NCI-H2029 (cell line): Measurements from ENCODE around the gene PTPN13.

Source experiments
- DNase-seq: peaks from one replicate; lab custom pipeline; 2025; lab: John Stamatoyannopoulos, UW

PTPN13 gene

DNA sequence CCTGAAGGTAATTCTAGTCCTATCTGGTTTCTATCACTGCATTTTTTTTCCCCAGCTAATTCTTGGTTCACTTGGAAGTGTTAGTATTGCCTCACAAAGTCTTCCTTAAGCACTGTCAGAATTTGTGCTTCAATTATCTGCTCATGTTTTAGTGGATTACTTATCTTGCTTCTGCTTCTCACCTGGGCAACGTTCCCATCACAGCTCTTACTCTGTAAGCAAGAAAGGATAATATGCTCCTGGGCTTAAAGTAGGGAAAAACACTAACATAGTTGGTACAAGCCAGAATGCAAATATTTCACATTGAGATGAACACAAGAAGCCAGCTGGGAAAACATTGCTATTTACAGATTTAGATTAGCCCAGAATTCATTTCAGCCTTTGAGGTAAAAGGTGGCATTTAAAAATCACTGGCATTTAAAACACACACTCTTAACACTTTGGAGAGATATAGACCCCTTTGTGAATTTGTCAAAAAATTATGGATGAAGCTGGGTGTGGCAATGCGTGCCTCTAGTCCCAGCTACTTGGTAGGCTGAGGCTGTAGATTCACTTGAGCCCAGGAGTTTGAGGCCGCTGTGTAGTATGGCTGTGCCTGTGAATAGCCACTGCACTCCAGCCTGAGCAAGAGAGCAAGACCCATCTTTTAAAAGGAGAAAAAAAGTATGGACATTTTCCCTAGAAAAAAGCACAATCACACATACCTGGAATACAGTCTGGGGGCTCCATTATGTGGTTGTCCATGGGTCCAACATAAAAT lies 6.6 kb upstream of the PTPN13 start:
- DNase-seq: no peak

DNA sequence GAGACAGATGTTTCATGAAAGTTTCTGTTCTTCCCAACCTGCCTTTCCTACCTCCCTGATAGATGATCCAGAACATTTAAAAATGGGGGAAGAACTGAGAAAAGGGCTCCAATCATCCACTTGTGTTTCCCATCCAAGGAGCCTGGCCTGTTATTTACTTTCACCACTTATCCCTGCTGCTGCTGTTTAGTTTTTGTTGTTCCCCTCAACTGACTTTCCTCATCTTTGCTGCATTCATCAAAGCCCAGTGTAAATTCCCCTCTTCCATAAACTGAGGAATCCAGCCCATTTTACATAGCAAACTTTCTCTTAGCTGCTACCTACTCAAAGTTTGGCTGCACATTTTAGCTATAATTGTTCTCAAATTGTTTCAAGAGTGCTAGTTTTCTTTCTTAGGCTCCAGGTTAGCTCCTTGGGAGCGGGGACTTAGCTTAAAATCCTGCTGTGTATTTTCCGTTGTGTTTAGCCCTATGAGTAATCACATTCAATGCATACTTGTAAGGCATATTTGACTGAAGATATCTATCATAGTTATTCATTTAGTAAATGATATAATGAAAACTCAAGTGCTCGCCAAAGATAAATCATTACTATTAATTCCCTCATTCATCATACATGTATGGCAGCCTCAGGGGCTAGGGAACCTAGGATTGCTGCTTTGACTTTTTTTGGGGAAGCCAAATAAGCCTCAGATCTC lies 1.4 kb upstream of the PTPN13 start:
- no peak for DNase-seq

GRCh38 chr4:86594559-86595425 lies 677 bp downstream of the PTPN13 start:
- no peak for DNase-seq

- no peak for DNase-seq
These were observed 1.3 kb downstream of the PTPN13 start for GRCh38 chr4:86595426-86595805.

GRCh38 chr4:86596807-86597206 lies 2.7 kb downstream of the PTPN13 start:
- DNase-seq: no peak

GRCh38 chr4:86600007-86600653 lies 6.0 kb downstream of the PTPN13 start:
- no peak for DNase-seq

GRCh38 chr4:86603311-86603885 lies 9.3 kb downstream of the PTPN13 start:
- DNase-seq: no peak

DNA sequence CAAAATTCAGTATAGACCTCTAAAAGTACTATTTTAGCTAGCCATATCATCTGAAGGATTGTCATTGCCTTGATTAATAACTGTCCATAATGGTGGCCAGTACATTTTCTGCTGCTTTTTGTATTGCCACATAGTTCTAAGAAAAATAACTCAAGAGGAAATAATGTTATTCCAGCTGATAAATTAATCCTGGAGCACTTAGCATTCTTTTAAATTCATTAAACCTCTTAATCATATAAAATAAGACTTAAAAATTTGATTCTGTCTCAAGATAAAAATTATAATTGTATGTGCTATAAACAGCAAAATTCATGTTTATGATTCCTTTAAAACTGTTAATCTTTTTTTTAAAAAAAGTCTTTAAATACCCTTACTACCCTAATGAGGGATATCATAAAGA lies 12.7 kb downstream of the PTPN13 start:
- no peak for DNase-seq

GRCh38 chr4:86608757-86609375 lies 14.8 kb downstream of the PTPN13 start:
- no peak for DNase-seq

- no peak for DNase-seq
These were observed 17.6 kb downstream of the PTPN13 start for GRCh38 chr4:86611757-86612156.

GRCh38 chr4:86613734-86614133 lies 19.6 kb downstream of the PTPN13 start:
- no peak for DNase-seq

DNA sequence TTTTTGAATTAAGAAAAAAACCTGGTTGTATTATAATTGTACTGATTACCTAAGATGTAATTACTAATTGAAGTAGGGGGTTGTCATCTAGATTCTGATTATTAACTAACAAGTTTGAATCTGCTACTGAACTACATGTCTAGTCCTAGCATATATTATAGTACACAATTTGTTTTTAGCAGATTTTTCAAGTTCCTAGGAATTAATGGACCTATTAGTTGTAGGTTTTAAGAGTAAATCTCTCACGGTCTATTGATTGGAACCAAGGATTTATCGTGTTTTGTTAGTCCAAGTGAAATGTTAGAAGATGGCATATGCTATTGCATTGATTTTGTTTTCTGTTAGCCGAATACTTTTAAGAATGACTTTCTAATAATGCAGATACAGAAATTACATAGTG lies 20.8 kb downstream of the PTPN13 start:
- DNase-seq: no peak

DNA sequence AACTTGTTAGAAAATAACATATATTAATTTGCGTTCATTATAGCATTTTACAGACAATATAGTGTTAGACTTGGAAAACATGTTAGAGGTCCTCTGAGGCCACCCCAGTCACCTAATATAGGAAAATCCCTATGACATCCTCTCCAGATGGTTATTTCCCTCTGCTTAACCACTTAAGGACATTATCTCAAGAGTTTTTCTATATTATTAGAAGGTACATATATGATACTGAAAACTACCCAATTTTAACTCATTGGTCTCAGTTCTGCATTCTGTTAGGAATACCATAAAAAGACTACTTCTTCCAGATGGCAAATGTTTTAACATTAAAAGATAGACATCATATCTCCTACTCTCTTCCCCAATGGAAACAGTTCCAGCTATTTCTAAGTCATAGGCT lies 21.4 kb downstream of the PTPN13 start:
- DNase-seq: no peak

DNA sequence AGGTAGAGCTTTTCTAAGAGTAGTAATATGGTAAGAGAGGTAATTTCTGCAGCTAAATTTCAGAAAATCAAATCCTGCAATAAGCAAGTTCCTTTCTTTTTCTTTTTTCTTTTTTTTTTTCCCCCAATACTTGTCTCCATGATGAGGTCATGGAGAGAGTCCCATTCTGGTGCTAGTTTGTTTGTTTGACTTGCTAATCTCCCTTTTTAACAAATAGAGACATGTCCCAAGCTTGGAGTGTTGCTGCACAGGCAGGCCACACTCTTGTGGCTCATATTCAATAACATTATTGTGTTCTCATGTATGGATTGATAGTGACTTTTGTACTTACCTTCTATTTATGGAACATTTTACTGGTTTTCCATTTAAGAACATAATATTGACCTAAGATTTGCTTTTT lies 25.5 kb downstream of the PTPN13 start:
- no peak for DNase-seq

GRCh38 chr4:86621435-86621834 lies 27.3 kb downstream of the PTPN13 start:
- DNase-seq: no peak

- no peak for DNase-seq
These were observed 32.0 kb downstream of the PTPN13 start for GRCh38 chr4:86626066-86626465.

DNA sequence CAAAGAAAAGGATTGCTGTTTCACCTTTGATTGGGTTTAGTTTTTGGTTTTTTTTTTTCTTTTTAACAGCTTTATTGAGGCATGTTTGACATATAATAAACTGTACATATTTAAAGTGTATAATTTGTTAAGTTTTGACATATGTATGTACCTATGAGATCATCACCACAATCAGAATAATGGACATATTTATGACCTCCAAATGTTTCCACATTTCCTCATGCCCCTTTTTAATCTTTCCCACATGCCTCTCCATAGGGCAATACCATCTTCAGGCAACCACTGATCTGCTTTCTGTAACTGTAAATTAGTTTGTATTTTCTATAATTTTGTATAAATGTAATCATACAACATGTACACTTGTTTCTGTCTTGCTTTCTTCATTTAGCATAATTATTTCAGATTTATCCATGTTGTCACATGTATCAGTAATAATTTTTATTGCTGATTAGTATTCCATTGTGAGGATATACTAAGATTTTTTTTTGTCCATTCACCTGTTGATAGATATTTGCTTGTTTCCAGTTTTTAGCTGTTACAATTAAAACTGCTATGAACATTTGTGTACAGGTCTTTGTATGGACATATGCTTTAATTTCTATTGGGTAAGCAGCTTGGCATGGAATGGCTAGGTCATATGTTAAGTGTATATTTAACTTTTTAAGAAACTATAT lies 33.5 kb downstream of the PTPN13 start:
- no peak for DNase-seq

DNA sequence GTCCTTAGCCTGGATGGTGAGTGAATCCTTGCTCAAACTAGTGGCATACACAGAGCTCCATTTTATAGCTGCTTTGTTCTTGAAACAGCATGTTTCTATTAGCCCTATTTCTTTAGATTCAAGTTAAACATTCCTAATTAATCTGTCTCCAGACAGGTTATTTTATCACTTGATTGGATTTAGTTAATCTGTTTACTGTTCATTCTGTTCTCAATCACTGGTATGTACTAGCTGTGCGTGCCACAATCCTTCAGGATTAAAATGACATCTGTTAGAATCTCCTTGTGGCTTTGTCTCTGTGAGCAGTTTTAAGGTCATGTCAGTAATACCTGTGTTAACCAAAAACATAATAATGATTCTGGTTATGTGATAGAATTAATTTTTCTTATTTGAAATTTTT lies 36.5 kb downstream of the PTPN13 start:
- no peak for DNase-seq

- DNase-seq: no peak
These were observed 37.1 kb downstream of the PTPN13 start for GRCh38 chr4:86631166-86631565.

GRCh38 chr4:86633854-86634253 lies 39.7 kb downstream of the PTPN13 start:
- DNase-seq: no peak

DNA sequence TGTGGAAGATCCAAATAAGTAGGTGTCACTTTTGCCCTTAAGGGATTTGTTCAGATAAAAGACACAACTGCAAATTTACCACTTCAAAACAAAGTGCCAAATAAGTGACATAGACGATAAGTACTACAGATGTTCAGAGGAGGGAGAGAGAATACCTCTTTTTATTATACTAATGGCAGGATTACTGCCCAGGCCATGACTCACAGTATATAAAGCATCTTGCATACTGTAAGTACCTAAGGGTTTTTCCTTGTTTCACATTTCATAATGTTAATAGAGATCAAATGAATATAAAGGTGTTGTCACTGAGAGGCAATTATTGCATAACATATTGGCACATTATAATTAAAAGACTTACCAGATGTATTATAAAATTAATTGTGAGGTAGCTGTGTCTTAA lies 46.4 kb downstream of the PTPN13 start:
- no peak for DNase-seq
